Endodermal cell (in vitro differentiated cells): ENCODE data around the gene CHPF. TPM values are rescaled to one million over a fixed set of nuclear protein-coding genes. Genes with fewer than 3 reads are reported as not detected.
A peak's percentile ranks its signal among the peaks of the same experiment; 100 is the strongest.

ENCODE experiments used
- DNase-seq: peaks from one replicate; pipeline ENCODE4 v3.0.0-alpha.2; 2017
- H3K27ac ChIP-seq: 2 replicates; pipeline ENCODE4 v1.5.1; 2013; ENCODE audit warnings: mild to moderate bottlenecking, low read depth, low read length, moderate library complexity
- H3K27me3 ChIP-seq: 2 replicates; pipeline ENCODE4 v1.6.1; 2013; ENCODE audit warnings: mild to moderate bottlenecking, low read length, moderate library complexity; ENCODE audit not compliant: insufficient read depth, control insufficient read depth, poor library complexity, severe bottlenecking
- H3K36me3 ChIP-seq: 2 replicates; pipeline ENCODE4 v1.7.0; 2013; ENCODE audit warnings: mild to moderate bottlenecking, low read length, moderate library complexity; ENCODE audit not compliant: control insufficient read depth, insufficient read depth
- H3K4me1 ChIP-seq: one replicate; pipeline ENCODE4 v1.7.0; 2013; ENCODE audit warnings: low read length; ENCODE audit not compliant: control insufficient read depth, insufficient read depth
- H3K4me3 ChIP-seq: 2 replicates; pipeline ENCODE4 v1.5.1; 2013; ENCODE audit warnings: mild to moderate bottlenecking, low read length, moderate library complexity
- H3K9ac ChIP-seq: 2 replicates; pipeline ENCODE4 v1.6.1; 2013; ENCODE audit warnings: mild to moderate bottlenecking, low read length, moderate library complexity; ENCODE audit not compliant: poor library complexity, severe bottlenecking; ENCODE audit errors: extremely low read depth
- H3K9me3 ChIP-seq: 2 replicates; pipeline ENCODE4 v1.6.1; 2013; ENCODE audit warnings: mild to moderate bottlenecking, low read length, moderate library complexity; ENCODE audit not compliant: control insufficient read depth
- H3K27ac Mint-ChIP-seq: 2 replicates; pipeline ENCODE4 v1.8.0; 2020; ENCODE audit warnings: mixed read lengths
- H3K27me3 Mint-ChIP-seq: 2 replicates; pipeline ENCODE4 v1.8.0; 2021; ENCODE audit warnings: mild to moderate bottlenecking, mixed read lengths; ENCODE audit not compliant: insufficient read depth
- H3K36me3 Mint-ChIP-seq: 2 replicates; pipeline ENCODE4 v1.8.0; 2020; ENCODE audit warnings: low read depth, mixed read lengths
- H3K4me1 Mint-ChIP-seq: 2 replicates; pipeline ENCODE4 v1.8.0; 2020; ENCODE audit warnings: mixed read lengths
- H3K4me3 Mint-ChIP-seq: 2 replicates; pipeline ENCODE4 v1.8.0; 2020; ENCODE audit warnings: mild to moderate bottlenecking, moderate library complexity, mixed read lengths
- H3K9me3 Mint-ChIP-seq: 2 replicates; pipeline ENCODE4 v1.8.0; 2020; ENCODE audit warnings: mild to moderate bottlenecking, mixed read lengths
- CTCF ChIP-seq: fragments of 200-600 bp; sonication (generic); conservative IDR thresholded peaks from 2 replicates; pipeline ENCODE4 v1.5.0; 2021; ENCODE audit warnings: antibody characterized with exemption, mild to moderate bottlenecking
- WGBS, 2 experiments: methylation state at CpG; one replicate each; pipeline versions ENCODE4 v1.1.5 to v1.1.7; 2013; ENCODE audit warnings: missing lambda C conversion rate in 2 of 2, mixed read lengths in 1 of 2; ENCODE audit not compliant: insufficient coverage in 1 of 2, insufficient read length in 1 of 2; 5-methylcytosine and 5-hydroxymethylcytosine counted together
- total RNA-seq, 2 donors: library from RNA; stranded (reverse); fragmentation: NEBNext Ultra II Directional in 1 of 2; extraction: Animal tissue kit (Norgen Biotek cat#: 25700) in 1 of 2; gene quantifications; 2 replicates in 1 of 2; 3 replicates in 1 of 2; pipeline ENCODE4 v1.2.1, GENCODE V29; 2021

The CHPF gene
- total RNA-seq, 2 donors from 2014 or later, result 51.2 to 54.0 TPM

DNA sequence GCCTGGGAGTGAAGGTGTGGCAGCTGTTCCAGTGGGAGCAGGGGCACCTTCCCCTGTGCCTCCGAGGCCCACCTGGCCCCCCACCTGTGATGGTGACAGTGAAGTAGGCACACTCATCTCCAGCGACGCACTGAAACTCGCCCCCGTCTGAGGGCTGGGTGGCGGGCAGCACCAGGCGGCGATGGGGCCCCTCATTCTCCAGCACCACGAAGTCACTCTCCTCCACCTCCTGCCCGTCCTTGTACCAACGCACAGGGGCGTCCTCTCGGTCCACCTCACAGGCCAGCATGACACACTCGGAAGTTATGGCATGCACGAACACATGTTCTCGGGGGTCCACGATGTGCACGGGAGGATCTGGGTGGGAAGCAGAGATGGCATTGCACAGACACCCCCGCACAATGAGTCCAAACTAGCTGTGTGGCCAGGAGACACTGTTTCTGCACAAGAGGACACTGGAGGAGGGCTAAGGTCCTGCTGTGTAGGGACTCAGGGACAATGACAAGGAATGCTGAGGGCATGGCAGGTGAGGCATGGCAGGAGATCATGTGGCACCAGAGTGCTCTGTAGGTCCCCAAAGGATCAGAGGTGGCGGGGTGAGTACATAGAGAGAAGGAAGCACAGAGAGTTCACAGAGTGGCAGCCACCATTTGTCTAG is 19.8 kb upstream of the CHPF start:
- H3K36me3 ChIP-seq, result no peaks in the 10 kb centered on the region

GRCh38 chr2:219562049-219563020 is 18.7 kb upstream of the CHPF start:
- no peaks in the 10 kb centered on the region for H3K9me3 Mint-ChIP-seq
- peaks cover 40% of the 10 kb centered on the region for H3K4me1 Mint-ChIP-seq
- TF ChIP-seq CTCF, result no peak
- Histone ChIP-seq H3K4me3 (no peak overlapping the region), H3K9me3 (no peaks in the 10 kb centered on the region), H3K4me1 (peaks cover 8% of the 10 kb centered on the region), H3K27me3 (no peaks in the 10 kb centered on the region), H3K27ac (no peak overlapping the region), H3K9ac (no peak overlapping the region), H3K36me3 (no peaks in the 10 kb centered on the region)
- no peak overlapping the region for H3K4me3 Mint-ChIP-seq
- DNase-seq, result peak; percentile 69
- no peaks in the 10 kb centered on the region for H3K27me3 Mint-ChIP-seq
- peaks cover 55% of the 10 kb centered on the region for H3K36me3 Mint-ChIP-seq
- peak overlapping the region; percentile 35 for H3K27ac Mint-ChIP-seq
- 88% methylated on average over 25 to 35 of the region's 35 CpGs for WGBS, 2 experiments

More for the DNA sequence above, 19.8 kb upstream of the CHPF start:
- Mint-ChIP-seq H3K9me3 (no peaks in the 10 kb centered on the region), H3K27me3 (no peaks in the 10 kb centered on the region), H3K4me1 (peaks cover 40% of the 10 kb centered on the region), H3K36me3 (peaks cover 64% of the 10 kb centered on the region), H3K27ac (peak overlapping the region; percentile 81), H3K4me3 (no peak overlapping the region)
- Histone ChIP-seq H3K9me3 (no peaks in the 10 kb centered on the region), H3K4me1 (peaks cover 8% of the 10 kb centered on the region), H3K27me3 (no peaks in the 10 kb centered on the region), H3K9ac (no peak overlapping the region), H3K27ac (no peak overlapping the region), H3K4me3 (no peak overlapping the region)
- 90 to 93% methylated on average over 18 to 20 of the region's 20 CpGs for WGBS, 2 experiments
- TF ChIP-seq CTCF, result no peak
- peak; percentile 50 for DNase-seq

- Mint-ChIP-seq H3K4me3 (peak overlapping the region; percentile 19), H3K4me1 (peaks cover 37% of the 10 kb centered on the region)
- peaks cover 8% of the 10 kb centered on the region for H3K4me1 ChIP-seq
These were observed 17.8 kb upstream of the CHPF start for GRCh38 chr2:219561179-219562048.

More at GRCh38 chr2:219561179-219562048, 17.8 kb upstream of the CHPF start:
- Histone ChIP-seq H3K4me3 (no peak overlapping the region), H3K27ac (peak overlapping the region; percentile 29), H3K9ac (no peak overlapping the region), H3K27me3 (no peaks in the 10 kb centered on the region), H3K9me3 (no peaks in the 10 kb centered on the region), H3K36me3 (no peaks in the 10 kb centered on the region)
- no peak for TF ChIP-seq CTCF
- WGBS, 2 experiments, result 73 to 84% methylated on average over 16 to 24 of the region's 24 CpGs
- Mint-ChIP-seq H3K27ac (peak overlapping the region; percentile 79), H3K36me3 (peaks cover 54% of the 10 kb centered on the region), H3K9me3 (no peaks in the 10 kb centered on the region), H3K27me3 (peaks cover 3% of the 10 kb centered on the region)
- DNase-seq, result peak; percentile 76
